ENCODE results near the gene ARHGEF11.
A peak's percentile ranks its signal among the peaks of the same experiment; 100 is the strongest.

The ARHGEF11 gene

DNA sequence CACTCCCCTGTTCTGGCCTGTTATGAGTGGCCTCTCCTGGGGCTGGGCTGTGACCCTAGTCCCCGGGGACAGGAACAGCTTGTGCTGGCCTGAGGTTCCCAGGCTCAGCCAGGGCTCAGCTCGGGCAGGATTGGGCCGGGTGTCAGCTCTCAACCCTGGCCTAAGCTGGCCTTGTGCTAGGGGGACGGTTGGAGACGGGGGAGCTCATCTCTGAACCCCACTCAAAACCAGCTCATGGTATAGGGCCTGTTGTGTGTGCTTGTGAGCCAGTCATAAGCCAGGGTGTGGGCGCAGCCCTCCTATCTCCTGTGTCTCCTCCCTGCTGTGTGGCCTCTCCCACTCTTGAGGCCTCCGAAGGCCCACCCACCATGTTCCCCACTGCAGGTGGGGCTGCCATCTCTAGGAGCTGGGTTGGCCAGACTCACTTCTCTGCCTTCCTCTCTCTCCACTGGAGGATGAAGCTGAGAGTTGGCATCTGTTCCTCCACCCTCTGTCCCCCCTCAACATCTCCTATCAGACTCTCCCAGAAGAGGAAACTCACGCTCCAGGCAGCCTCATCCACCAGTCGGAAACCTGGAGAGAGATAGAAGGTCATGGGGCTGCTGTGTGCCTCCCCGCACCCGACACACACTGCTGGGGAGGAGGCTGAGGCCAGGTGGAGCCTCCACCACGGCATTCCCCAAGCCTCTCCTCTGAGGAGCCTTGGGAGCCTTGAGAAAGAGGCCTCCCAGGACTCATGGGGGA lies 150.7 kb downstream of the ARHGEF11 start:
- no peak for DNase-seq (ENCODE audit: low spot score)

DNA sequence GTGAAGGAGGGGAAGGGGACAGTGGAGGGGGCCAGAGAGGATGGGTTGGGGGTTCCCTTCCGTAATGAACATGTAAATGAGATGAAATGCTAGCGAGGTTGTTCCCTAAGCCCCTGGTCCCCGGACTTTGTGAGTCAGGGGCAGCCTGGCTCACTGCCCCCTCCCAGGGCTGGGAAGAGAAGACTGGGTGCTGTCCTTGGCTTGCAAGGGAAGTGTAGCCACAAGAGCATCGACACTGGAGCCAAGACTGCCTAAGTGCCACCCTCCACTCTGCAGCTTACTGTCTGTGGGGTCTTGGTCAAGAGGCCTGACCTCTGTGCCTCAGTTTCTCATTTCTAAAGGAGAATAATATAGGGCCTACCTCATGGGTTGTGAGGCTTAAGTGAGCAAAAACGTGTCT lies 151.5 kb downstream of the ARHGEF11 start:
- no peak for DNase-seq (ENCODE audit: low spot score)

DNA sequence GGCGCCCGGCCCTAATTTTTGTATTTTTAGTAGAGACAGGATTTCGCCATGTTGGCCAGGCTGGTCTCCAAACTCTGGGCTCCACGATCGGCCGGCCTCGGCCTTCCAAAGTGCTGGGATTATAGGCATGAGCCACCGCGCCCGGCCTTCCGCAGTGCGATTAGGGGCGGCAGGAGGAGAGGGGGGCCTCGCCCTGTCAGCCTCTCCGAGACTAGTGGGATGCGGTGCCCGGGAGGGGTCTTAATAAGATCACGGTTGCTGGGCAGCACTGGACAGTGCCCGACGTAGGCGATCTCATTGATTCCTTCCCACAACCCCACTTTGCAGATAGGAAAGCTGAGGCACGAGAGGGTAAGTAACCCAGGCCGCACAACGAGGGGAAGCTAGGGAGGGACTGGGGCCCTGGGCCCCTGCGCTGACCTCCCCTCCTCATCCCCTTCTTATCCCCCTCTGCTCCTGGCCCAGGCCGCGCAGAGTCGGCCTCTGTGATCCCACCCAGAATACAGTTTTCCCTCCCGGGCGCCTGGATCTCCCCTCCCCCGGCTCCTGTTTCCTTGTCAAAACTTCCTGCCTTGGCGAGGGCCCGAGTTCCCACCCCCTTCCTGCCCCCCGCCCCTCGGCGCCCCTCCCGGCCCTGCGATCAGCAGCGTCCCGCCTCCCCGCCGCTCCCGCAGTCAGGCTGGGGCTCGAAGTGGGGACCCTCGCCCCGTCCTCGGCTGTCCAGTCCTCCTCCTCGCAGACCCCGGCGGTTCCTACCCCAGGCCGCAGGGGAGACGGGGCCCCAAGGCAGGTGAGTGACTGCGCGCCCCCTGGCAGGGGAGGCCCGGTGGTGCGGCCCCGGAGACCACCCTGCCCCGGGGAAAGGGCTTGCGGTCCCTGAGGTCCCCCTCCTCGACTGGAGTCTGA lies 152.2 kb downstream of the ARHGEF11 start, which contains the start of gene PEAR1:
PEAR1 (plus strand) TSS at position 671 of the 906 bp plus-strand sequence. CDS start 10,209 bp downstream, outside the sequence.
- no peak for DNase-seq (ENCODE audit: low spot score)

DNA sequence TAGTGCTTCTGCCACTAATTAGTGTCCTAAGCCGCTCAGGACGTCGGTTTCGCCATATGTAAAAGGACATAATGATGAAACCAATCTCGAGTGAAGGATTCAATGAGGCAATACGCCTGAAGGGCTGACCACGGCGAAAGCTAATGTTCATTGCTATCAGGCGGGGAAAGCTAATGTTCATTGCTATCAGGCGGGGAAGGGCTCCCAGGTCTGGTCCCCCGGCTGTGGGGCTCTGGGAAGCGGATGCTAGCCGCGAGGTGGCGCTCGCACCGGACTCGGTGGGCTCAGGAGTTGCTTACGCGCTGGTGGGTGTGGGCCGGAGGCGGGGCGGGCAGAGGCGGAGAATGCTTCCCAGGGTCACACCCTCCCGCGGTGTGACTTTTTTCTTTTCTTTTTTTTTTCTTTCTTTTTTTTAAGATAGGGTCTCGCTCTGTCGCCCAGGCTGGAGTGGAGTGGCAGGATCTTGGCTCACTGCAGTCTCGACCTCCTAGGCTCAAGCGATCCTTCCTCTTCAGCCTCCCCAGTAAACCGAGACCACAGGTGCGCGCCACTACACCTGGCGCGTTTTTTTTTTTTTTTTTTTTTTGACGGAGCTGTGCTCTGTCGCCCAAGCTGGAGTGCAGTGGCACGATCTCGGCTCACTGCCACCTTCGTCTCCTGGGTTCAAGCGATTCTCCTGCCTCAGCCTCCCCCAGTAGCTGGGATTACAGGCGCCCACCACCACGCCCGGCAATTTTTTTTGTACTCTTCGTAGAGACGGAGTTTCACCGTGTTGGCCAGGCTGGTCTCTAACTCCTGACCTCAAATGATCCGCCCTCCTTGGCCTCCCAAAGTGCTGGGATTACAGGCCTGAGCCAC lies 153.1 kb downstream of the ARHGEF11 start:
- peak; percentile 82 for DNase-seq (ENCODE audit: low spot score)

DNA sequence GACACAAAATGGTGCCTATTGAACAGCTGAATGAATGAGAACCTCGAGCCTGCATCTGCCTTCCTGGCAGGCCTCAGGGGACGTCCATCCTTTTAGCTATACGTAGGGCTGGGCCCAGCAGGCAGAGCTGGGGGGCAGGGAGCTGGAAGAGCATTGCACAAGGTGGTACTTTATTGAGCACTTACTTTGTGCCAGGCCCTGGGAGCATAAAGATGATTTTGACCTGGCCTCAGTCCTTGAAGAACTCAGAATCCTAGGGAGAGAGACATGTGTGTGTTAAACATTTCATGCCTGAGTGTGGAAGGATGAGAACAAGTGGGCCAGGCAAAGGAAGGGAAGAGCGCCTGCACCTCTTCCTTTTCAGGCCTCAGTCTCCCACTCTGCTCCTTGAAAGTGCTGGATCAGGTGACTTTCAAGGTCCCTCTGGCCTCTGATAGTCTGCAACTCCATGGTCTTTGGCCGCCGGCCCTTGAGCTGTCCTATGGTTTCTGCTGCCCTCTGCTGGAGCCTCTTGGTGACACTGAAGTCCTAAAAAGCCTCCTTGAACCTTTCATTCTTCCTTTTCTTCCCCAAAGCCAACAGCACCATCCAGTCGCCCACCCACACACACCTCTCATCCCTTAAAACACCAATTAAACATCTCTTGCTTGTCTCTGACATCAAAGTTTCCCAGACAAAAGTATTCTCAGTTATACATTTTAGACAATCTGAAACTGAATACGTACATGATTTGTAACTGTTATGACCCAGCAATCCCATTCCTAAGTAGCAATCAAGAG lies 155.6 kb downstream of the ARHGEF11 start:
- DNase-seq (ENCODE audit: low spot score) = peak; percentile 77

DNA sequence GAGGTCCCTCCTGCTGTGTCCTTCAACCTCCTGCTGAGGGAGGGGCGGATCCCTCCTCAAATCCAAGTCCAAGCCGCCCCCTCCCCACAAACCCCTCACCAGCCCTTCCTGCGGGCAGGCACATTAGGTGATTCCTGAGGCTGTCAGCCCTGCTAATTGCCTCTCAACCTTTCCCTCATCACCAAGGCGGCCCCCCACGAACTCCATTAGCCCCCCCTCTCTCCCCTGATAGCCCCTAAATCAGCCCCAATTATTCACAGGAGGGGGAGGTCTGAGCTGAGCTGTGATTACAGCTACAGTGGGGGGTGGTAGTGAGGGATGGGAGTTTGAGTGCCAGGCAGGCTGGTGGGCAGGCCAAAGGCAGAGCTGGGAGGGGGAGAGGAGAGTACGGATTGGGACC lies 157.8 kb downstream of the ARHGEF11 start:
- DNase-seq (ENCODE audit: low spot score) = no peak

DNA sequence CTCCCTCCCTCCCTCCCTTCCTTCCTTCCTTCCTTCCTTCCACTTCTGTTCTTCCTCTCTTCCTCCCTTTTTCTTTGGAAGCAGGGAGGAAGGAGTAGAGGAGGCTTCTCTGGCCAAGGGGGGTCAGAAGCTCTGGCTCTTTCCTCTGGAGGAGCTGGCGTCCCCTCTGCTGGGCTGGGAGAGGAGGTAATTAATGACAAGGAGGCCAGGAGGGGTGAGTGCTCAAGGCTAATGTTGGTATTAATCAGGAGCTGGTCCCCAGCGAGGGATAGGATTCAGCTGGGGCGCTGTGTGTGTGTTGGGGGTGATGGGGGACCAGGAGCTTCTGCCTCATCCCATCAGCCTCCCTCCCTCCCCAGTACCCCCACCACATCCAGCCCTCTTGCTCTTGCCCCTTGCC lies 158.2 kb downstream of the ARHGEF11 start:
- DNase-seq (ENCODE audit: low spot score) = no peak

DNA sequence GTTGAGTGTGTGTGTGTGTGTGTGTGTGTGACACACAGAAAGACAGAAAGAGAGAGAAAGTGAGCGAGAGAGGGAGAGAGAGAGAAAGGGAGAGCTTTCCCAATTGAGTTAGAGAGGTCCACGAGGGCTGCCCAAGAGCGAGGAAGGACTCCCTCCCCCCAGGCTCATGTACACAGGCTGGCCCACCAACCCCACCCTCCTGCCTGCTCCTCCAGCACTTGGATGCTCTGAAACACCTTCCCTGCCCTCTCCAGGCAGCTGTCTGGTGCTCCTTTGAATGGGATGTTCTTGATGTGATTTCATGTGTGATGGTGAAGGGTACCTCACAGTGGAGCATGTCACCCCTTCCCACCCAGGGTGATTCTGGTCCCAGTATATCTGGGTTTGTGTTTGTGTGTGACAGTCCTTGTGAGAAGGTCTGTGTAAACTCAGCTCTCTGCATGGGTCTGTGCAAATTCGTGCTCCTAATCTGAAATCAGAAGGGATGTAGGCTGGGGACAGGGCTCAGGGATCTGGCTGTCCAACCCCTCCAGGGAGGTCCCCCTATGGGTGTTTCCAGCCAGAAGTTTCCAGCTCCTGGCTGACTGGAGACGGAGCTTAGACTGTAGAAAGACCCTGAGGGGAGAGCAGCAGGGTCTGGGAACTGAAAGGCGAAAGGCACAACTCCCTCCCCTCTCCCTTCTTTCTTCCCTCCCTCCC lies 158.8 kb downstream of the ARHGEF11 start:
- DNase-seq (ENCODE audit: low spot score) = no peak

DNA sequence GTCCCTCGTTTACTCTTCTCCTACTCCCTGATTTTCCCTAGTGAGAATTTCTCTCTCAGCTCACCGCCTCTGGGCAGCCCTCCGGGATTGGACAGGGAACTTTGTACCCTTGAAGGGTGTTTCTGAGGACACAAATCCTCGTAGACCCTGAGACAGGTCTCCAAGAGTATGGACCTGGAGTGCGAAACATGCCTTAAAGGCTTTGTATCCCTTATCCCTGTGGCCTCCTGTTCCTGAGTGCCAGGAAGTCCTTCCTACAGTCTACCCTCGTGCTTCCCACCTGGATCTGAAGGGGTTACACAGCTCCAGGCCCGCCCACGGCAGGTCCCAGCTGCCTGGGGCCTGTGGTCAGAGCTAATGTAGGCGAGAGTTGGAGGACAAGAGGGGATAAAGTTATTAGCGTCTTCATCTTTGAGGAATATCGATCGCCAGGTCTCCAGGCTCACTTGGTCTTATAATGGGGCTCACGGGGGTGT lies 159.6 kb downstream of the ARHGEF11 start:
- no peak for DNase-seq (ENCODE audit: low spot score)

DNA sequence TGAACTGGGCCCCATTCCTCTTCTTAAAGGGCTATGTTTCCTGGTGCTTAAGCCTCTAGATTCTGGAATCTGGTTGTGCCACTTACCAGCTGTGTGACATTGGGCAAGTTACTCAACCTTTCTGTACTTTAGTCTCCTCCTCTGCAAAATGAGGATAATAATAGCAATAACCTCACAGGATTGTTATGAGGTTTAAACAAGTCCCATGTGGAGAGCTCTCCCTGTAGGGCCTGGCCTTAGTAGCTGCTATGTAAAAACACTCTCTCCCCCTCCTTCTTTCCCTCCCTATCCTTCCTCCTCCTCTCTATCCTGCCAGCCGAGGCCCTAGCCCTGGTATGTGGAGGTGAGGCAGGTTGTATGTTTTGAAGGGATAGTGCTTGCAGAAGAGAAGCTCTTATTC lies 160.2 kb downstream of the ARHGEF11 start:
- DNase-seq (ENCODE audit: low spot score) = no peak
